H1 (cell line): Measurements from ENCODE around the gene VDR.

Source experiments
- EZH2 ChIP-seq: fragments of 200-600 bp; sonication (generic); IDR thresholded peaks from 2 replicates; pipeline ENCODE4 v1.7.1; 2012; ENCODE audit warnings: low read depth, mild to moderate bottlenecking, moderate library complexity, low read length, inconsistent platforms; ENCODE audit not compliant: severe bottlenecking
- FOSL1 ChIP-seq: IDR thresholded peaks from 2 replicates; pipeline ENCODE4 v1.6.1; 2011; ENCODE audit warnings: mild to moderate bottlenecking, low read depth, low read length, moderate library complexity; ENCODE audit not compliant: insufficient read depth
- GABPA ChIP-seq: IDR thresholded peaks from 2 replicates; pipeline ENCODE4 v1.6.1; 2011; ENCODE audit warnings: mild to moderate bottlenecking, low read length, moderate library complexity, borderline replicate concordance; ENCODE audit not compliant: insufficient read depth
- GTF2F1 ChIP-seq: IDR thresholded peaks from 2 replicates; pipeline ENCODE4 v1.6.1; 2012; ENCODE audit warnings: low read depth, low read length, improper control_type of control experiment, borderline replicate concordance
- KDM1A ChIP-seq: fragments of 200-600, 300-600 bp; sonication (generic); IDR thresholded peaks from 2 replicates; pipeline ENCODE4 v1.7.1; 2016; ENCODE audit warnings: mild to moderate bottlenecking, low read length, borderline replicate concordance
- PHF8 ChIP-seq: fragments of 200-600 bp; sonication (generic); conservative IDR thresholded peaks from 2 replicates; pipeline ENCODE4 v1.7.1; 2012; ENCODE audit warnings: low read depth, mild to moderate bottlenecking, inconsistent platforms, low read length, moderate library complexity
- POLR2A ChIP-seq, 2 experiments: IDR thresholded peaks; 1 replicate in 1 of 2; 2 replicates in 1 of 2; pipeline ENCODE4 v1.6.1; 2011; ENCODE audit warnings: low read depth in 2 of 2, low read length in 2 of 2, mild to moderate bottlenecking in 2 of 2; ENCODE audit errors: control extremely low read depth in 1 of 2
- POLR2AphosphoS5 ChIP-seq: IDR thresholded peaks from 2 replicates; pipeline ENCODE4 v1.6.1; 2011; ENCODE audit warnings: low read depth, low read length
- SP1 ChIP-seq: IDR thresholded peaks from 2 replicates; pipeline ENCODE4 v1.6.1; 2011; ENCODE audit warnings: low read depth, low read length
- TAF1 ChIP-seq: IDR thresholded peaks from 2 replicates; pipeline ENCODE4 v1.6.1; 2011; ENCODE audit warnings: mild to moderate bottlenecking, low read depth, low read length
- TF ChIP-seq, protein P1 (sequence below), 3 experiments: IDR thresholded peaks; 1 replicate in 2 of 3; 2 replicates in 1 of 3; pipeline versions ENCODE4 v1.5.1 to v1.6.1; 2011; ENCODE audit warnings: low read length in 3 of 3, mild to moderate bottlenecking in 3 of 3, inconsistent platforms in 2 of 3, low read depth in 1 of 3, moderate library complexity in 1 of 3; ENCODE audit not compliant: insufficient read depth in 1 of 3; ENCODE audit errors: control extremely low read depth in 1 of 3

DNA sequence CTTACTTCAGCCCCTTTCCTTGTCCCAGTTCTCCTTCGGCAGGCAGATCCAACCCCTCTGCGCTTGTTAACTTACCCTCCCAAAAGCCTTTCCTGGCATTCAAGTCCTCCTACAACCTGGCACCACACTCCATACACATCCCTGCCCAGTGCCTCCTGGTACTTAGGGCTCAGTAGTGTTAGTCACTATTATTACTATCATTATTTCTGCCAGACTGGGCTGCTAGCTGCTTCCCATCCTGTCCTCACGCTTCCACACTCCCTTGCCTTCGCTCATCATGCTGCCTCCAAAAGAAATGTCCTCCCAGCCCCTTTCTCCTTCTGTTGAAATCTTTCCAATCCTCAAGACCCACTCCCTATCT lies 83.5 kb downstream of the VDR start:
- TF ChIP-seq, protein P1, sequence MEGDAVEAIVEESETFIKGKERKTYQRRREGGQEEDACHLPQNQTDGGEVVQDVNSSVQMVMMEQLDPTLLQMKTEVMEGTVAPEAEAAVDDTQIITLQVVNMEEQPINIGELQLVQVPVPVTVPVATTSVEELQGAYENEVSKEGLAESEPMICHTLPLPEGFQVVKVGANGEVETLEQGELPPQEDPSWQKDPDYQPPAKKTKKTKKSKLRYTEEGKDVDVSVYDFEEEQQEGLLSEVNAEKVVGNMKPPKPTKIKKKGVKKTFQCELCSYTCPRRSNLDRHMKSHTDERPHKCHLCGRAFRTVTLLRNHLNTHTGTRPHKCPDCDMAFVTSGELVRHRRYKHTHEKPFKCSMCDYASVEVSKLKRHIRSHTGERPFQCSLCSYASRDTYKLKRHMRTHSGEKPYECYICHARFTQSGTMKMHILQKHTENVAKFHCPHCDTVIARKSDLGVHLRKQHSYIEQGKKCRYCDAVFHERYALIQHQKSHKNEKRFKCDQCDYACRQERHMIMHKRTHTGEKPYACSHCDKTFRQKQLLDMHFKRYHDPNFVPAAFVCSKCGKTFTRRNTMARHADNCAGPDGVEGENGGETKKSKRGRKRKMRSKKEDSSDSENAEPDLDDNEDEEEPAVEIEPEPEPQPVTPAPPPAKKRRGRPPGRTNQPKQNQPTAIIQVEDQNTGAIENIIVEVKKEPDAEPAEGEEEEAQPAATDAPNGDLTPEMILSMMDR (IDR thresholded peaks at IDR 0.05; ENCODE audit: control extremely low read depth in 1 of 3, insufficient read depth in 1 of 3, low read depth in 1 of 3, low read length in 3 of 3): no peak
- TF ChIP-seq GABPA (no peak), KDM1A (no peak), POLR2A (IDR thresholded peaks at IDR 0.05; ENCODE audit: control extremely low read depth in 1 of 2, low read depth in 2 of 2, low read length in 2 of 2) (no peak), TAF1 (no peak), EZH2 (no peak), PHF8 (no peak), SP1 (no peak), FOSL1 (no peak), POLR2AphosphoS5 (no peak), GTF2F1 (no peak)
